Omental fat pad (tissue), 4 donors: ENCODE data around the gene EPS8L1. TPM values are rescaled to one million over a fixed set of nuclear protein-coding genes. Genes with fewer than 3 reads are reported as not detected.

Experiments used
- ATAC-seq: fragments of 150-250 bp; one replicate; pipeline ENCODE4 v1.9.1; 2016; ENCODE audit warnings: mild to moderate bottlenecking, moderate library complexity; ENCODE audit not compliant: low FRiP score
- DNase-seq: peaks from one replicate; pipeline ENCODE4 v3.0.0-alpha.2; 2019; ENCODE audit warnings: low spot score
- total RNA-seq, 4 donors: library from RNA; depleted of rRNA; stranded (reverse); fragments of >200 nt; gene quantifications; one replicate each; pipeline ENCODE4 v1.1.0, GENCODE V29; 2016
- TF ChIP-seq, protein P1 (sequence below), 3 donors: fragments of 450-650 bp; IDR thresholded peaks; one replicate each; pipeline ENCODE4 v1.5.1; 2016 to 2017; ENCODE audit warnings: antibody characterized with exemption in 3 of 3, mild to moderate bottlenecking in 3 of 3, moderate library complexity in 2 of 3

Gene EPS8L1
- total RNA-seq, 4 donors from 2014 or later = 0.95 to 41.7 (median 15.5) TPM

DNA sequence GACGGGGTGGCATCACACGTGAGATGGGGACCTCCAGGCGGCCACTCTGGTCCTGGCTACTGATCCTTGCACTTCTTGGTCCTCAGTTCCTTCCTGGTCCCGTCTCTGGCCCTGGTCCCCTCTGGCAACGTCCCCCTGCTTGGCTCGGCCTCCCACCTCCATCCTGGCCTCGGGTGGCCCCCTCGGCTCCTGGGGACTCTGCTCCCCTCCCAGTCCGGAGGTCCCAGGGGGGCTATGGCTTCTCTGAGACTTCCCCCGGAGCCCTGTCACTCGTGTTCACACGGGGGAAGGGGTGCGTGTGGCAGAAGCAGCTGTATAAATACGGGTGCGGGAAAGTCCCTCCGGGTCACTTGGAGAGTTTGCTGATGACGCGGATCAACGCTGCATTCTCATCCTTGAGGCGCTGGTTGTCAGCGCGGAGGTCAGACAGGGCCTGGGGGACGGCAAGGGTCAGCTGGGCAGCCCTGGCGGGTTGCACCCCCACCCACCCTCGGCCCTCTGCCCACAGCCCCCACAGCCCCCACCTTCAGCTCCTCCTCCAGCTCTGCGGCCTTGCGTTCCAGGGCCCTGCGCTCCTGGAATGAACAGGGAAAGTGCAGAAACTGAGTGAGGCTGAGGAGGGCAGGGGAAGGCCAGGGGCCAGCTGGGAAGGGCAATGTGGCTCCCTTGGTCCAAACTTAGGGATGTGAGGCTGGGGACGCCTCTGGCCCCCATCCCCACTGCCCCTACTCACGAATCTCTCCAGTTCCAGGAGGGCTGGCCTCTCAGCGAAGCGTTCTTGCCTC lies 15.6 kb downstream of the EPS8L1 start:
- ATAC-seq (no peak), DNase-seq (no peak)
- TF ChIP-seq, protein P1, sequence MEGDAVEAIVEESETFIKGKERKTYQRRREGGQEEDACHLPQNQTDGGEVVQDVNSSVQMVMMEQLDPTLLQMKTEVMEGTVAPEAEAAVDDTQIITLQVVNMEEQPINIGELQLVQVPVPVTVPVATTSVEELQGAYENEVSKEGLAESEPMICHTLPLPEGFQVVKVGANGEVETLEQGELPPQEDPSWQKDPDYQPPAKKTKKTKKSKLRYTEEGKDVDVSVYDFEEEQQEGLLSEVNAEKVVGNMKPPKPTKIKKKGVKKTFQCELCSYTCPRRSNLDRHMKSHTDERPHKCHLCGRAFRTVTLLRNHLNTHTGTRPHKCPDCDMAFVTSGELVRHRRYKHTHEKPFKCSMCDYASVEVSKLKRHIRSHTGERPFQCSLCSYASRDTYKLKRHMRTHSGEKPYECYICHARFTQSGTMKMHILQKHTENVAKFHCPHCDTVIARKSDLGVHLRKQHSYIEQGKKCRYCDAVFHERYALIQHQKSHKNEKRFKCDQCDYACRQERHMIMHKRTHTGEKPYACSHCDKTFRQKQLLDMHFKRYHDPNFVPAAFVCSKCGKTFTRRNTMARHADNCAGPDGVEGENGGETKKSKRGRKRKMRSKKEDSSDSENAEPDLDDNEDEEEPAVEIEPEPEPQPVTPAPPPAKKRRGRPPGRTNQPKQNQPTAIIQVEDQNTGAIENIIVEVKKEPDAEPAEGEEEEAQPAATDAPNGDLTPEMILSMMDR (IDR thresholded peaks at IDR 0.05) = no peak

DNA sequence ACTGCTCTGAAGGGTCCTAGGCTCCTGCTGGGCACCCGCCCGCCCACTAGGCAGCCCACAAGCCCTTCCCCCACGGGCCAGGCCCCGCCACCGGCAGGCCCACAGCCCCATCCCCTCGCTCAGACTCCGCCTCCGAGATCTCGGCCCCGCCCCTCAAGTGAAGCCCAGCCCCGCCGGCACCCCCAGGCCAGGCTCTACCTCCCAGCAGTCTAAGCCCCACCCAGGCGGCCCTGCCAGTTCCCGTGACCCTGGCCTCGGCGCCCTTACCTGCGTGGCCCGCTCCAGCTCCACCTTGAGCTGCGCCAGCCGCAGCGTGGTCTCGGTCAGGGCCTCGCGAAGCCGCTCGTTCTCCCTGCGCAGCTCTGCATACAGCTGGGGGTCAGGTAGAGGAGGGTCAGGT lies 16.3 kb downstream of the EPS8L1 start:
- TF ChIP-seq, protein P1 (IDR thresholded peaks at IDR 0.05) = no peak
- DNase-seq = no peak
- ATAC-seq = no peak

DNA sequence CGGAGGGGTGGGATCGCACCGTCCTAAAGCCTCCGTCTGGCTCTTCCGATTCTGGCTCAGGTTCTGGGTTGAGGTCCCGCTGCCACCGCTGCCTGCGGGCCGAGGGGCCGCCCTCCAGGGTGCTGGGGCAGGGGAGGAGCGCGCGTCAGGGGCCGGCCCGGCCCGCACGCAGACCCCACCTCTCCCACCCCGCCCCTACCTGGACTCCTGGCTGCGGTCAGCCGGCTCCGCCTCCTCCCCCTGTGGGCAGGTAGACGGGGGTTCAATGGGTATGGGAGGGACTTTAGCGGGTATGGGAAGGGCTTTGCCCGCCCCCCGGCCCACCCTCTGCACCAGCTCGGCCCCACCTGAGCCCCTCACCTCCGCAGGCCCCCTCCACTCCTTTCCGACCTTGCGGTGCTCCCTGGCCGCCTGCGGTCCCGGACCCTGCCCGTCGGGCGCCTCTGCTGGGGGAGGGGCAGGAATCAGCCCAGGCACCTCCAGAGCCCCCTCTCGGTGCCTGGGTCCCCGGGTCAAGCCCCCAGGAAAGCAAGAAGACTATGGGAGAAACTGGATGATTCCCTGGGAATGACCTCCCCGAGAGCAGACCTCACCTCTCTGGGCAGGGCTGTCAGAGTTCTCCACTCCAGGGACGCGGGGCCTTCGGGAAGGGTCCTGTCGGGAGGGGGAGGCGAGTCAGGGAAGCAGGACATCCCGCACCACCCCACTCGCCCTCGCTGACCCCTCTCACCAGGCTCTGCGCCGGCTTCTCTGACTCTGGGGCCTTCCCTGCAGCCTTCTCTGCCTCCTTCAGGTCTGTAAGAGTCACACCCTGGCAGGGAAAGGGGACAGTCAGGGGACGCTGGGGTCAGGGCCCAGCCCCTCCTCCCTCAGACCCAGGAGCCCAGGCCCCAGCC lies 17.0 kb downstream of the EPS8L1 start:
- ATAC-seq (no peak), DNase-seq (no peak)
- TF ChIP-seq, protein P1 (IDR thresholded peaks at IDR 0.05) = no peak

DNA sequence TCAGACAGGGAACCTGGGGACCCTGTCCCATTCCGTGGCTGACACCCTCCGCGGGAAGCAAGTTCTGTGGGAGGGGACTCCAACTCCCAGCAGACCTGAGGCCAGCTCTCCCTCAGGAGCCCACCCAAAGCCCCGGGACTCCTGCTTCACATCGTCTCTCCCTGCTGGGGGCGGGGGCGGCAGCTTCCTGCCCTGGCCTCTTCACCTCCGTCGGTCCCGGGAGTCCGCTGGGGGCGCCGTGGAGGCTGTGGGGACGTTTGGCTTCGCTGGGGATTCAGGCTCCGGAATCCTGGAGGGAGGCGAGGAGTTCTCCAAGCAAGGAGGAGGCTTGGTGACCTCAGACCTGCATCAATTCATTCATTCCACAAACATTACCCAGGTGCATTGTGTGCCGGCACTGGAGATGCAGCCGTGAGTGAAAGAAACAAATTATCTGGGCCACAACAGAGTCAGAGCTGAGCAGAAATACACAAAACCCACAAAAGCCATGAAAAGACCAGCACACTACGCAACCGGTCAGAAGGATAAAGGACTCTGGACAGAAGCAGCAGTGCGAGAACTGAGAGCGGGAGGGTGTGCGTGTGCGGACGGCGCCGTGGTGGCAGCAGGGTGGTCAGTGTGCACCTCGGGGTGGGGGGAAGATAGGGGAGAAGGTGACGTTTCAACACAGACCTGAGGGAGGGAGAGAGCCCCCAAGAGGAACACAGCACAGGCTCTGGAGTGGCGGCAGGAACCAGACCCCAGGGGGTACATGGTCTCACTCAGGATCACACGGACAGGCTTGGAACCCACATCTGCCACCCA lies 19.0 kb downstream of the EPS8L1 start:
- ATAC-seq = no peak
- TF ChIP-seq, protein P1 (IDR thresholded peaks at IDR 0.05) = no peak
- DNase-seq = no peak

DNA sequence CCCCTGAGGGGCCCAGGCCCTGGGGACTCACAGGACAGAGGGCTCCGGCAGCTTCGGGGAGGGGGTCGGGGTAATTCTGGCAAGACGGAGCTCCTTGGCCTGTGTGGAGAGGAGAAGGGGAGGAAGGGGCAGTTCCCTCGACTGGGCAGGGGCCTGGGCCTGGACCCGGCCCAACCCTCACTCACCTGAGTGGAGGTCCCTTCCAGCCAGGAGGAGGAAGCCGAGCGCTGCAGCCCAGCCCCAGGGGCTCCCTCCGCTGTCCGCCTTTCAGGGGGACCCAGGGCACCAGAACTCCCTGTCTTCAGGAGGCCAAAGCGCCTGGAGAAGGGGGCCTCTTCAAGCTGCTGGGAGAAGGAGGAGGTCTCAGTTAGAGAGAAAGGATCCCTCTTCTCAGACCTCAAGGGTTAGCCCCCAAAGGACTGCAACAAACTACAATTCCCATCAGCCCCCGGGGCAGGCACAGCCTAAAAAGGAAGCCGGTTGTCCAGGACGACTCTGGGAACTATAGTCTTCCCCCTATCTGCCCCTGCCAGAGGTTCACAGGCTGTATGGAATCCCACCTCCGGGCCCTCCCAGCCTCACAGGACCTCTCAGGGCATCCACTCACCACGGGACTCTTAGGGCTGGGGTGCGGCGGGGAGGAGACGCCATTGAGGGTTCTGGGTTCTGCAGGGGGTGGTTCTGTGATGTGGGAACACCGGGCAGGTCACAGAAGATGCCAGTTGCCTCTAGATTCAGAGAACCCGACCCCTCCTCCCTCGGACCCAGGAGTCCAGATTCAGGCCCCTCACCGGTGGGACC lies 19.8 kb downstream of the EPS8L1 start:
- TF ChIP-seq, protein P1 (IDR thresholded peaks at IDR 0.05) = no peak
- DNase-seq = no peak
- ATAC-seq = no peak

DNA sequence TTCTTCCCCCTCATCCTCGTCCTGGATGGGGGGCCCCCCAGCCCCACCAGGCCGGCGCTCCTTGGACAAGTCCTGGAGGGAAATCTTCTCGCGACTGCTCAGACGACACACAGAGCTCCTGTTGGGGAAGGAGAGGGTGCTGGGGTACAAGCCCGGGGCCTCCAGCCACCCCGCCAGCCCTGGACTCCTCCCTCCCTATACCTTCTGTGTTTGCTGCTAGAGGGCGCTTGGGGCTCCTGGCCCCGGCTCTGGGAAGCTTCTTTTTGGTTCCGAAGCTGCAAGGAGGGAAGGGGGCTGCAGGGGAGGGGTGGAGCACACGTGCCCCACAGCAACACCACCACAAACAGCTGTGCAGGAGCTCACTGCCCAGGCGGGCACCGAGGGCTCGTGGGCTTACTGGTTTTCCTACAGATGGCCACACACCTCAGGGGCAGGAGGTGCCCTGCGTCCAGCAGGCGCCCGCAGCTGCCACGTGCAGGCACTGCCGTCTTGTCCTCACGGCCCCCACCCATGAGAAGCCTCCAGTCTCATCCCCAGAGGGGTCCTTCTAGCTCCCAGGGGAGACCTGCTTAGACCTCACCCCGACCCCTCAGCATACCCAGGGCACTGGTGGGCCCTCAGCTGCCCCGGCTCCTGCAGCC lies 20.5 kb downstream of the EPS8L1 start:
- no peak for DNase-seq
- TF ChIP-seq, protein P1 (IDR thresholded peaks at IDR 0.05) = no peak
- no peak for ATAC-seq
